Measurements from ENCODE around the gene IL1RL1. TPM values are rescaled to one million over a fixed set of nuclear protein-coding genes. Genes with fewer than 3 reads are reported as not detected.

The IL1RL1 gene
- total RNA-seq, 2 donors from 2014 or later: 12.5 to 15.3 TPM

GRCh38 chr2:102376052-102376591 lies 64.8 kb downstream of the IL1RL1 start:
- H3K36me3 ChIP-seq (replicated peaks in 1 of 2; ENCODE audit: insufficient read depth in 1 of 2, low read depth in 2 of 2): no peaks in the 10 kb centered on the region
- ATAC-seq (no peak), DNase-seq (no peak)
- H3K27ac ChIP-seq: no peak overlapping the region
- H3K9me3 ChIP-seq: no peaks in the 10 kb centered on the region
- intact Hi-C loops (cut with DNase I): no loop called here
- no peaks in the 10 kb centered on the region for H3K27me3 ChIP-seq
- TF ChIP-seq, protein P1, sequence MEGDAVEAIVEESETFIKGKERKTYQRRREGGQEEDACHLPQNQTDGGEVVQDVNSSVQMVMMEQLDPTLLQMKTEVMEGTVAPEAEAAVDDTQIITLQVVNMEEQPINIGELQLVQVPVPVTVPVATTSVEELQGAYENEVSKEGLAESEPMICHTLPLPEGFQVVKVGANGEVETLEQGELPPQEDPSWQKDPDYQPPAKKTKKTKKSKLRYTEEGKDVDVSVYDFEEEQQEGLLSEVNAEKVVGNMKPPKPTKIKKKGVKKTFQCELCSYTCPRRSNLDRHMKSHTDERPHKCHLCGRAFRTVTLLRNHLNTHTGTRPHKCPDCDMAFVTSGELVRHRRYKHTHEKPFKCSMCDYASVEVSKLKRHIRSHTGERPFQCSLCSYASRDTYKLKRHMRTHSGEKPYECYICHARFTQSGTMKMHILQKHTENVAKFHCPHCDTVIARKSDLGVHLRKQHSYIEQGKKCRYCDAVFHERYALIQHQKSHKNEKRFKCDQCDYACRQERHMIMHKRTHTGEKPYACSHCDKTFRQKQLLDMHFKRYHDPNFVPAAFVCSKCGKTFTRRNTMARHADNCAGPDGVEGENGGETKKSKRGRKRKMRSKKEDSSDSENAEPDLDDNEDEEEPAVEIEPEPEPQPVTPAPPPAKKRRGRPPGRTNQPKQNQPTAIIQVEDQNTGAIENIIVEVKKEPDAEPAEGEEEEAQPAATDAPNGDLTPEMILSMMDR (IDR thresholded peaks at IDR 0.05): no peak
- no peak for TF ChIP-seq POLR2A (IDR thresholded peaks at IDR 0.05)
- WGBS, 2 donors: 31 to 54% methylated on average over 1 of the region's 1 CpG
- no peak overlapping the region for H3K4me3 ChIP-seq
- no peaks in the 10 kb centered on the region for H3K4me1 ChIP-seq

DNA sequence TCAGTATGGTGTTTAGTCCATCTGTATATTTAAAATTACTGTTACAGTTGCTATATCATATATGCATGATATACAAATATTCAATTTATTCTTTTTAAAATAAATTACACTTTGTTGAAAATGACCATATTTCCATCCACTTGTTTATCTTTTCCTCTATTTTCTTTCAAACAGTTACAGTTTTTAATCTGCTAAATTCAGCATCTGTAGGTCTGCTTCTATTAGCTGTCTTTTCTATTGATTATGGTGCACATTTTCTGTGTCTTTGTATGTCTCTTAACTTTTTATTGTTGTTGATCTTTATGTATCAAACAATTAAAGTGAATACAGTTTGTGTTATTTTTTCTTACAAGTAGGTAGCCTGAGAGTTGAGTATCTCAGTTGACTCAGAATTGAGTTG lies 72.4 kb downstream of the IL1RL1 start:
- TF ChIP-seq POLR2A (IDR thresholded peaks at IDR 0.05): no peak
- TF ChIP-seq, protein P1 (IDR thresholded peaks at IDR 0.05): no peak
- DNase-seq (no peak), ATAC-seq (no peak)
- Histone ChIP-seq H3K4me1 (no peaks in the 10 kb centered on the region), H3K27ac (no peak overlapping the region), H3K36me3 (replicated peaks in 1 of 2; ENCODE audit: insufficient read depth in 1 of 2, low read depth in 2 of 2) (no peaks in the 10 kb centered on the region), H3K4me3 (no peak overlapping the region), H3K9me3 (peaks cover 0 to 3% (median 0%) of the 10 kb centered on the region in 3 donors), H3K27me3 (no peaks in the 10 kb centered on the region)
- intact Hi-C loops (cut with DNase I): no loop called here

GRCh38 chr2:102385522-102385921 lies 74.2 kb downstream of the IL1RL1 start:
- H3K27me3 ChIP-seq: no peaks in the 10 kb centered on the region
- TF ChIP-seq, protein P1 (IDR thresholded peaks at IDR 0.05): no peak
- TF ChIP-seq POLR2A (IDR thresholded peaks at IDR 0.05): no peak
- H3K4me1 ChIP-seq: no peaks in the 10 kb centered on the region
- no peaks in the 10 kb centered on the region for H3K36me3 ChIP-seq (replicated peaks in 1 of 2; ENCODE audit: insufficient read depth in 1 of 2, low read depth in 2 of 2)
- intact Hi-C loops (cut with DNase I): no loop called here
- H3K27ac ChIP-seq: no peak overlapping the region
- H3K9me3 ChIP-seq: peaks cover 0 to 3% (median 0%) of the 10 kb centered on the region in 3 donors
- ATAC-seq (no peak), DNase-seq (no peak)
- 69 to 83% methylated on average over 1 of the region's 1 CpG for WGBS, 2 donors
- no peak overlapping the region for H3K4me3 ChIP-seq

- Histone ChIP-seq H3K36me3 (replicated peaks in 1 of 2; ENCODE audit: insufficient read depth in 1 of 2, low read depth in 2 of 2) (no peaks in the 10 kb centered on the region), H3K27me3 (no peaks in the 10 kb centered on the region), H3K27ac (no peak overlapping the region), H3K9me3 (peaks cover 0 to 3% (median 0%) of the 10 kb centered on the region in 3 donors), H3K4me1 (no peaks in the 10 kb centered on the region), H3K4me3 (no peak overlapping the region)
- DNase-seq: no peak
- no peak for TF ChIP-seq POLR2A (IDR thresholded peaks at IDR 0.05)
- TF ChIP-seq, protein P1 (IDR thresholded peaks at IDR 0.05): no peak
- intact Hi-C loops (cut with DNase I): no loop called here
- WGBS, 2 donors: 60 to 71% methylated on average over 3 of the region's 3 CpGs
- no peak for ATAC-seq
Measured at GRCh38 chr2:102386004-102386403, 74.6 kb downstream of the IL1RL1 start.

DNA sequence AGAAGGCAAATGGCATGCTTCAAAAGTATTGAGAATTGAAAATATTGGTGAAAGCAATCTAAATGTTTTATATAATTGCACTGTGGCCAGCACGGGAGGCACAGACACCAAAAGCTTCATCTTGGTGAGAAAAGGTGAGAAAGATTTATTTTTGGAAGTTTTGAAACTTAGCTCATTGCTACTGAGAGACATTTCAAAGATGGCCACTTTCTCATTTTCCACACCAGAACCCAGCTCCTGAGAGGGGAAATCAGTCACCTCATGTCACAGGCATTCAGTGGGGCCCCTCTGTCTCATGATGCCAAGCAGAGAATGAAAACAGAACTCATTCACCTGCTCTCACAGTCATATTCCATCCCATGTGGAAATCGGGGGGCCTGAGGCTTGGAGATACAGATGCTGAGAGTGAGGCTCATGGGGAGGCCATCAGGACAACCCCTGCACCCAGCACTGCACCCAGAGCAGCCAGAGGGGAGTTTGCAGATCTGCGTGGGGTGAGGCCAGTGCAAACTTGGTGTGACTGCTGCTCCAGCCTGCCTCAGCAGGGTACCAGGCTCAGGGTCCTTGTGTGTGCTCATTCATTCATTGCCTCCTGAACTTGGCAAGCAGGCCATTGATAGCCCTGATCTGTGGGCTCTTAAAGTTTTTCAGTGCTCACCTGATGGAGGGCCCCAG lies 75.6 kb downstream of the IL1RL1 start:
- ATAC-seq (no peak), DNase-seq (no peak)
- intact Hi-C loops (cut with DNase I): no loop called here
- 56 to 59% methylated on average over 3 of the region's 3 CpGs for WGBS, 2 donors
- TF ChIP-seq POLR2A (IDR thresholded peaks at IDR 0.05): no peak
- TF ChIP-seq, protein P1 (IDR thresholded peaks at IDR 0.05): no peak
- no peak overlapping the region for H3K27ac ChIP-seq
- H3K9me3 ChIP-seq: peaks cover 0 to 3% (median 0%) of the 10 kb centered on the region in 3 donors
- no peaks in the 10 kb centered on the region for H3K4me1 ChIP-seq
- H3K4me3 ChIP-seq: no peak overlapping the region
- H3K27me3 ChIP-seq: no peaks in the 10 kb centered on the region
- H3K36me3 ChIP-seq (replicated peaks in 1 of 2; ENCODE audit: insufficient read depth in 1 of 2, low read depth in 2 of 2): no peaks in the 10 kb centered on the region

Data from body of pancreas (tissue), 4 donors.